NCI-H2171 treated with DMSO at 0.1 percent for 48 hours (cell line): ENCODE measurements around the gene NCKAP5.

Experiments used
- DNase-seq: peaks from one replicate; lab custom pipeline; 2025; lab: John Stamatoyannopoulos, UW

Gene NCKAP5

GRCh38 chr2:132943829-132944228 is 624.4 kb downstream of the NCKAP5 start:
- DNase-seq = no peak

GRCh38 chr2:132941296-132942020 is 626.8 kb downstream of the NCKAP5 start:
- no peak for DNase-seq

GRCh38 chr2:132937629-132938028 is 630.6 kb downstream of the NCKAP5 start:
- DNase-seq = no peak

- no peak for DNase-seq
Observed at GRCh38 chr2:132936791-132937190, 631.5 kb downstream of the NCKAP5 start.

DNA sequence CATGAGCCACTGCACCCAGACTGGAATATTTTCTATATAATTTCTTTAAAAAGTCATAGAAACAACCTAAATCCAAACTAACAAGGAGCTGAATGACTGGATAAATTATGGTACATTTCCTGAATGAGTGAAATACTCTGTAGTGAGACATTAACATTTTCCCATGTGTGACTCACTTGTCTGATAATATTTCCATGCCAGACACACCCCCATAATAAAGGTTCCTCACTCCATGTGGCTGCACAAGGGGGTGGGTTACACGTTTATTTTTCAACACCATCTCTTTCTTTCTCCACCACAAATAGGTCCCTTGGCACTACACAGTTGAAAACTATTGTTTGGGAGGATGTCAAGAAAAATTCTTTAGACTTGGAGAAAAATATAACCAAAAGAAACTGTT is 632.0 kb downstream of the NCKAP5 start:
- DNase-seq = no peak

DNA sequence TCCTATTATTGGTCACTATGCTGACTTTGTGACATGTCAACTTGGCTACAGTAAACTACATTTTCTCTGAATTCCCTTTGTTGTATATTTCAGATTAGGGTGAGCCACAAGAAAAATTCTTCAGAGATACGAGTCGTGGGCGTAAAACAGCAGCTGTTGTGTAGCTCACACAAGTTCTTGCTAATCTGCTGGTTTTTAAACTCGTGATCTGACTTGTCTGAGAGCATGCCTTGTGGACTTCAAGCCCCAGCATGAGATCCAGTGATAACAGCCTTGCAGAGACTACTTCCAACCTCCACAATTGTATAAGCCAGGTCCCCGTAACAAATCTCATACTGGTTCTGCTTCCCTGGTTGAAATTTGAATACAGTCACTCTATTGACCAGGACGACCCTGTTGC is 638.5 kb downstream of the NCKAP5 start:
- DNase-seq = no peak

DNA sequence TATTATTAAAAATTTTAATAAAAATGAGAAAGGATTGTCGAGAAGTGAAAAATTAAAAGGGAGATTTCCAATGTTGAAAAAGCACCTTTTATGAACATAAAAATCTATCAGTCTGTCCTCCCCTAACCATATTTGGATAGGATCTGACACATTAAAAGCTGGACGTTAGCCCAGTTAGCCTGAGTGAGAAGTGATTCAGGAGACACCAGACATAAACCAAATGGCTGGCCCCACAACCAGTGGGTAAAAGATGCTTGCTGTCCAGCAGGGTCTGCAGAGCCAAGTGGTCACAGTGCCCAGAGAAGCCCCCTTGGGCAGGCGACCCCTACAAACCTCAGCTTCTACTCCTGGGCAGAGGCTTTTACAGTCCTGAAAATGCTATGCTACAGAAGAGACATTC is 644.5 kb downstream of the NCKAP5 start:
- DNase-seq = no peak

DNA sequence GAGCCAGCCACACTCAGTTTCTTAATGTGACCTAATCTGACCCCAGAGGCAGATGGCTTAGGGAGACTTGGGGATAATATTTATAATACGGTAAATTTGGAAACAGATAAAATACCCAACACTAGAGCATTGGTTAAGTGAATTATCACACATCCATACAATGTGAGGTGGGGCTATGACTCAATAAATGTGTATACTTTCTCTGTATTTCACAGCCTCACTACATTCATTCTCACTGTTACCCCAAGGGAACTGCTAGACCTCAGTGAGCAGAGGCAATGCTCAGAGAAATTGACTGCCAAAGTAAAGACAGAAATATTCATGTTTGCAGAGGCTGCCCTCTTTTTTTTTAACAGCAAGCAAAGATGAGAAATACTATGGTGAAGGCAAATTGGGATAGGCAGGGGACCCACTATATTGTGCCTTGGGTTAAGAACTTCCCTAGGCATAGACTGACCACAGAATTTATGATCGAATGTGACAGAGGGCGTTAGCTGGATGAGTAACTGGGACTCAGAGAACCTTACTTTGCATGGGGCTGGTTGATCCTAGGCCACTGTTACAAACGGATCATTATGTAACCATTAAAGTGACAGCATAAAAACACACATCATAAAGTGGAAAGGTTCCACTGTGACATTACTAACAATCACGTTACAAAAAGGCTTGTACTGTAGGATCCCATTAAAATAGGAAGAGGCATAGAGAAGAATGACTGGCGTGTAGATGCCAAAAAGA is 652.3 kb downstream of the NCKAP5 start:
- DNase-seq = no peak

DNA sequence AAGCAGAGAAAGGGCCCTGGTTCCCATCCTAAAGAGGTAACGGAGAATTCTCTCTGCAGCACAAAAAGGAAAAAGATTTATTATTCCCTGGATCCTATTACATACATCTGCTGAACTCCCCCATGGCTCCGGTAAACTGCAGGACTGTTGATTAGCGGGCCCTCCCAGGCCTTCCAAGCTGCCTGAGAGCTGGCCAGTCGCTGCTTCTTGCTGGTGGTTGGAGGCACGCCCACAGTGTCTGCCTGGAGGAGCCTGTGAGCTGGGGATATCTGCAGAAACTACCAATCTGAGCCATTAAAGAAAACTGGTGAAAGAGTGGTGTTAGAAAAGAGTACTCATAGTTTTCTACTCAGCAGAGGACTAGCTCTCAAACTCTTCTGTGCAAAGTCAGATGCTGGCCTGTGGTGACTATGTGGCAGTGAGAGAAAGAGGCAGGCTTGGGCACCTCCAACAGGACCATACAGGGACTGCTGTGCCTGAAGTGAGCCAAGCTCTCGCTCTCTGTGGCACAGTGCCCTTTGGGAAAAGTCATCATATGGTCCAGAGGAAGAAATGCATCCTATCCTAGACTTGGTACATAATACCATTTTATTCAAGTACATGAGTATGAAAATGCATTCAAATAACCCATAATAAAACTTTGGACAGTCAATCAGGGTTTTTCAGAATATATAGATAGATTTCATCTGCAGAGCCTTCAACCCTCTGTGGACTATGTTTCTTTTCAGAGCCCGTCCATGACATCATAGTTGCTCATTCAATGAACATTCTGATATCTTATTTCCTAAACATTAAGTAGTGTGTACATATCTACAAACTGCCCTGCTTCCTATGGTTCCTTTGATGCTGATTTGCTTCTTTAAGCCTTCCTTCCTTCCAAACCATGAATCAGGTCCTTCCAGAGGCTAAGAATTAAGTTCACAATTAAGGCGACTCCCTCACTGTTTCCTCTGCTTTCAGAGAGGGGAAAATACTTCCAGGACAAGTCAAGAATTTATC is 656.2 kb downstream of the NCKAP5 start:
- DNase-seq = no peak

DNA sequence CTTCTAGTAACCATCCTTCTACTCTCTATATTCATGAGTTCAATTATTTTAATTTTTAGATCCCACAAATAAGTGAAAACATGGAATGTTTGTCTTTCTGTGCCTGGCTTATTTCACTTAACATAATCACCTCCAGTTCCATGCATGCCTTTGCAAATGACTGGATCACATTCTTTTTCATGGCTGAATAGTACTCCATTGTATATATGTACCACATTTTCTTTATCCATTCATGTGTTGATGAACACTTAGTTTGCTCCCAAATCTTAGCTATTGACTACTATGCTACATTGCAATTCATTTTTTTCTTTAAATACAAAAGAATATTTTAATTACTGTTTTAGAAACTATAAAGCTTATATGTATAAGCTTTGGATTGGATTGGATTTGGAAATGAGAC is 657.8 kb downstream of the NCKAP5 start:
- DNase-seq = no peak

DNA sequence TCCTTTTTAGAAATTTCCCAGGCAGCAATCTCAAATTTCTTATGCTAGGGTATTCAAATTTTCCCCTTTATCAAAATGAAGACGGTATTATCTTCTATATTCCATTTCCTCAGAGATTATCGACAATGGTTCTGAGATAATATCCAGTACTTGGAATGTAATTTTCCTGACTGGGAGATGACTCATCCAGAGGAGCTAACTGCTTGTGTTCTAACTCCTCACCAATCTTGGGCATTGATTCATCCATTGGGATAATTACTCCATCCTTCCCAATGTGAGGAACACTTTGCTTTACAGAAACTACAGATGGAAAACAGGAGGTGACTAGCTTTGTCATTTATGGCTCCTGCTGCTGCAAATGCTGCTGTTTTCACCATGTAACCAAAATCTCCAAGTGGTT is 658.8 kb downstream of the NCKAP5 start:
- no peak for DNase-seq

- no peak for DNase-seq
Observed at GRCh38 chr2:132904142-132904842, 664.0 kb downstream of the NCKAP5 start.

DNA sequence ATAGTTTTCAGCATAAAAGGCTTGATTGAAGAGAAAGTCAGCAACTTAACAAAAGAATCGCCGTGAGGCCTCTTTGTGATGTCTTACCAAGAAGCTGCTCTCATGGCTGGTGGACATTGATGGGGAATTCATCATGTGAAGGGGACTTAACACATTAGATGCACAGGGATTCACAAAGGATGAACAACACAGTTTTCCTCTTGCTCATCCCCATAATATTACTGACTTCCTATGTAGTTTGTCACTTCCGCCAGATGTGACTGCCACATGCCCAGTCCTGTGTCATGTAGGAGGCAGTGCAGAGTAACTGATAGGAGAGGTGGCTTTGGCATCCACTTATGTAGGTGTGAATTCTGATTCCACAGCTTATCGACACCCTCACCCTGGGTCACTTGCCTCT is 665.6 kb downstream of the NCKAP5 start:
- no peak for DNase-seq

DNA sequence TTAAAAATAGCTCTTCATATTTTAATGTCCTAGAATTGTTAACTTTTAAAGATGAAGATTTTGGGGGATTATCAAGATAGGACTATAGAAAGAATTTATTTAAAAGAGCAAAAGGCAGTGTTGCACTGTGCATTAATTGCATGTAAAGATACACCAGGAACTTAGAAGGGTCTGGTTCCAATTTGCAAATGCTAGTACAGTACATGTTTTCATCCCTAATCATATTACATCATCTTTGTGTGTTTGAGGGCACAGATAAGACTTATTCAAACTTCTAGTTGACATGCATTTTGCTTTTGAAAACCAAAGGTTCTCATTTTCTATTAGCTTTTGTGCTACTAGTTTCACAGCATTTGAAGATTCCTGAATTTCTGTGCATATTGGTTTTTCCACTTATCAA is 666.6 kb downstream of the NCKAP5 start:
- no peak for DNase-seq

DNA sequence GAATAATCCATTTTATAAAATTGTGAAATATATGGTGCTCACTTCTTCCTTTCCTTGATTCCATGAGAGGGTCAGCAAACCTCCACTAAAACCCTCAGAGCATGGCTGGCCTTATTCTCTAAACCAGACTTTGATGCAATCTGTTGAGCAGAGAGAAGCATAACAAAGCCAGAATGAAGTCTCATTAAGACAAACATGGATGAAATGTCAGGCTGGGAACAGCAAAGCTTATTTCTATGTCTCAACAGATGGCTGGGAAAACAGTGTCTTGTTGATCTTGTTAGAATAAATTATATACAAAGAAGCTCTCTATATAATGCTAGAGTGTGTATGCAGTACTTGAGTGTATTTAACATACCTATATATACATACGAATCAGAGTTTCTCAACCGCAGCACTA is 671.2 kb downstream of the NCKAP5 start:
- DNase-seq = no peak

- no peak for DNase-seq
Observed at GRCh38 chr2:132896073-132896472, 672.2 kb downstream of the NCKAP5 start.

- DNase-seq = no peak
Observed at GRCh38 chr2:132891498-132891897, 676.8 kb downstream of the NCKAP5 start.

DNA sequence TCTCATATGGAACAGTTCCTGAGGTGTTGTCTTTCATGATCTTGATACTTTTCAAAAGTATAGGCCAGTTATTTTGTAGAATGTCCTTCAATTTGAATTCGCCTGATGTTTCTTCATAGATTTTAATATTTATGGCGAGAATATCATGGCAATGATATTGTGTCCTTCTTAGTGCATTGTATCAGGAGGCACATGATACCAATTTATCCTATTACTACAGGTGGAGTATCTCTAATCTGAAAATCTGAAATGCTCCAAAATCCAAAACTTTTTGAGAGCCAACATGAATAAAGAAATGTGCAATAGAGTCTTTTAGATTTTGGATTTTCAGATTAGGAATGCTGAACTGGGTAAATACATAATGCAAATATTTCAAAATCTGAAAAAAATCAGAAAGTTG is 681.7 kb downstream of the NCKAP5 start:
- no peak for DNase-seq

DNA sequence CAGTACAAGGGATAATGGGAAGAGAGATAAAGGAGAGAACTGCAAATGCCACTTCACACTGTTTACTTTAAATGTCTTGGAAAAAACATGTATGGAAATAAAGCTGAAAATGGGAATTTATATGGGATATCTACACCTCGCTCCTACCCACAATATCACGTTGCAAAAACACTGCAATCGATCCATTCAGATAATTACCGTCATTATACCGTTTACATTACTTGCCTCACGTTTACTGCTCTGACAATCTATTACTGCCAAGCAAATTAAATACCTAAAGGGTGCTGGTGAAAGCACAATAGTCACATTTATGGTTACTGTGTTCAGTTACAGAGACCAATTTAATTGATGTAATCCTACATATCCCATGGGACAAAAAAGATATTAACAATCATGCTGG is 683.6 kb downstream of the NCKAP5 start:
- no peak for DNase-seq

DNA sequence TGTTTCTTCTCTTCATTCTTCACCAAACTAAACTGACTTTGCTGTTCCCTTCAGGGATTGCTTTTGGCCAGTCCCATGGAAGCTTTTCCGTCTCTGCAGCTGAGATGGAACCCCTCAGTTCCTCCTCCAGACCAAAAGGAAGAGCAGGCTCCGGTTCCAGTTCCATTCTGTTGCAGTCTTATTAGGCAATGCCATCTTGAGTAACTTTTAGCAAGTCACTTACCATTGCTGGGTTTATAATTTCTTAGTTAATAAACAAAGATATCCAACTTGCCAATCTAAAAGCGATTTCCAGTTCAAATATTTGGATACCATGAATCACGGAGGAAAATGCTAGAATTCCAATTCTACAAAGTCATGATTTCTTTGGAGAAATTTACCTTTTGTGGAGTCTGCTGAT is 684.0 kb downstream of the NCKAP5 start:
- no peak for DNase-seq

GRCh38 chr2:132883430-132883829 is 684.8 kb downstream of the NCKAP5 start:
- DNase-seq = no peak

DNA sequence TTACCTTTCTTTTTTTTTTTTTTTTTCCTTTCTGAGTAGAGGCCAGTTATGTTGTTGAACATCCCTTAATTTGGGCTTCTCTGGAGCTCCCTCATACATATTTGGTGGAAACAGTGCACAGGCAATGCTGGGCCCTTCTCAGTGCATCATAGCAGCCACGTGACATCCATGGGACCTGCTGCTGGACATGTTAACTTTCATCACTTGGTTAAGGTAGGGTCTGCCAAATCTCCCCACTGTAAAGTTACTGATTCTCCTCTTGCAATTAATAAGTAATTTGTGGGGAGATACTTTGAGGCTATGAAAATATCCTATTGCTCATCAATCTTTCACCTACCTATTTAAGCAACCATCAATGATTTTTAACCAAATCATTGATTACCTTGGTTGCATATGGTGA is 686.7 kb downstream of the NCKAP5 start:
- DNase-seq = no peak
